Astrocyte of the spinal cord (primary cell): ENCODE data around the gene MATN1.

Experiments used
- DNase-seq: peaks from one replicate; pipeline ENCODE4 v3.0.0; 2011; ENCODE audit warnings: low read depth, low spot score
- H3K4me3 ChIP-seq: 2 replicates; pipeline ENCODE4 v1.5.1; 2011; ENCODE audit warnings: low read depth, mild to moderate bottlenecking, low read length, moderate library complexity
- CTCF ChIP-seq: IDR thresholded peaks from 2 replicates; pipeline ENCODE4 v1.5.1; 2012; ENCODE audit warnings: low read depth, mild to moderate bottlenecking, low read length, inconsistent platforms
- in situ Hi-C: cut with HindIII; loops from 2 replicates; pipeline ENCODE4 v1.10.0; 2017; ENCODE audit warnings: low sequenced_read_pairs

The MATN1 gene

GRCh38 chr1:30687886-30688285 is 35.5 kb downstream of the MATN1 start:
- no peak for TF ChIP-seq CTCF
- in situ Hi-C loops = no loop called here
- no peak overlapping the region for H3K4me3 ChIP-seq
- no peak for DNase-seq

DNA sequence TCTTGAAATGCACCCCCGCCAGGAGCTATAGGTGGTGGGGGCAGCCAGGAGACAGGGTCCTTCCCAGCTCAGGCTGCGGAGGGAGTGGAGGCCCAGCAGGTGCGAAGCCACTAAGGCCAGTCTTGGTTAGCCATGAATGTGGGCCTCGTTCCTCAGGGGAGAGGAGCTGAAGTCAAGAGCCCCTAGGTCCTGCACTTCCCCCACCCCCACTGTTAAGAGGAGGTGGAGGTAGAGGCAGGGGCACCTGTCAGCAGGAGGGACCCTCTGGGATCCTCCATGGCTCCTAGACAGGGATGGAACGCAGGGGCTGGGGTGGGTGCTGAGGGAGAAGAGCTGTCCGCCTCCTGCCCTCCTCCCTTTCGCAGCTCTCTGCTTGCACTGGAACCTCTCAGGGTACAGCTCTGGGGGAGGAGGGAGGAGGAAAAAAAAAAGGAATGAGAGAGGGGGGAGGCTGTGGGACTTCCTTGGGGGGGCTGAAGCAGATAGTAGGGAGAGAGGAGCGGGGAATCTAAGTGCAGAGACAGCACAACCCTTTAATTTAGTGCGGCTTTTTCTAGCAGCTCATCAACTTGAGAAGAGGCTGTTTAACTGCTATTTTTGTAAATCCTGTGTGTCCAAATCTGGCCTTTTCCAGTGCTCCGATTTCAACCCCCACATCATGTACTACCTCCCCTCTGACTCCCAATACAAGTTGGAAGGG is 37.0 kb downstream of the MATN1 start:
- no peak for DNase-seq
- no peak for TF ChIP-seq CTCF
- H3K4me3 ChIP-seq = no peak overlapping the region
- in situ Hi-C loops = no loop called here

DNA sequence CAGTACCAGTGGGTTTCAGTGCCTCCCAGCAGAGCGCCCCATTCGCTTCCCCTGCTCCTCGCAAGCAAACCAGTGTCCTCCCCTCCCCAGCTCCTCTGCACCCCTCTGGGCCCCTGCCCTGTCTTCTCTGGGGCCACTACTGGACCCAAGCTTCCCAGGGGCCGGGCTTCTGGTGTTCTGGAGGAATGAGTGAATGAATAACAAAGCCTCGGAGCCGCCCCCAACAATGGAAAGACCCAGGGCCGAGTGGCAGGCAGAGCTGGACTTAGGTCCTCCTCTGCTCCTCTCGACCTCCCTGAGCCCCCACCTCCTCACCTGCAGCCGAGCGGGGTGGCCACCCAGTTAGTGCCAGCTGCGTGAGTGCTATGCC is 37.6 kb downstream of the MATN1 start:
- in situ Hi-C loops = no loop called here
- TF ChIP-seq CTCF = no peak
- no peak overlapping the region for H3K4me3 ChIP-seq
- DNase-seq = no peak

- no peak for TF ChIP-seq CTCF
- H3K4me3 ChIP-seq = no peak overlapping the region
- in situ Hi-C loops = no loop called here
- no peak for DNase-seq
These were observed 38.2 kb downstream of the MATN1 start for GRCh38 chr1:30684881-30685795.

DNA sequence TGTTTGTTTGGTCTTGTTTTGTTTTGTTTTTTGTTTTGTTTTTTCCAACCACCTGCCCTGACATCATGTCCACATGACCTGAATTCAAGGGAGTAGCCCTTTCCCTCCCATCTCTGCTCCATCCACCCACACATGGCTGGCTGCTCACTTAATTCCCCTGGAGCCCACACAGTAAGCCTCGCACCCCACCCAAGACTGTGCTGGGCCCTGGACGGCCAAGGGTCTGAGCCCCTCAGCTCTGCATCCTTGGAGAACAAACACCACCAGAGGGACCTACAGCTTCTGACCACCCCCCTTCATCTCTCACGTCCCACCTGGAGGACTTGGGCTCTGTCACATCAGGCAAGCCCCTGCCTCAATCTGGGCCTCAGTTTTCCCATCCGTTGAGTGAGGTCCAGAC is 39.1 kb downstream of the MATN1 start:
- TF ChIP-seq CTCF = no peak
- in situ Hi-C loops = no loop called here

DNA sequence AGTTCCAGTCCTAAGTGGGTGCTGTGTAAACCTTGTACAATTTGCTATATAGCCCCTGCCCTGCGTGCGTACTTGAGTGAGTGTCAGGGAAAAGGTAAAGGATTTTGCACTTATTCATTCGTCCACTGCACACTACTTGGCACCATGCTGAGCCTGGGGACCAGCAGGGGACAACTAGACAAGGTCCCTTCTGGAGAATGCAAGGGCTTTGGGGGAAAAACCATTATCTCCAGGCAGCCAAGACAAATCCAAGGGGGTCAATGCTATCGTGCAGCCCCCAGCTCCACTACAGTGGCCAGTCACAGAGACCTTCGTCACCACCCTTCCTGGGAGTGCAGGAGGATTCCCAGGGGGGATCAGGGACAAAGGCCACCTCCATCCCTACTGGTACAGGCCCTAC is 39.7 kb downstream of the MATN1 start:
- no peak overlapping the region for H3K4me3 ChIP-seq
- no peak for TF ChIP-seq CTCF
- DNase-seq = no peak
- in situ Hi-C loops = no loop called here

More for the DNA sequence above, 39.1 kb downstream of the MATN1 start:
- DNase-seq = no peak
- H3K4me3 ChIP-seq = no peak overlapping the region
